ENCODE data around the gene GOLIM4. TPM values are rescaled to one million over a fixed set of nuclear protein-coding genes. Genes with fewer than 3 reads are reported as not detected.

Gene GOLIM4
- total and polyA plus RNA-seq, 2 experiments from 2014 or later, result 34.4 to 50.5 TPM

GRCh38 chr3:168006584-168006983, 89.1 kb downstream of the GOLIM4 start (continued):
- TF ChIP-seq CTCF (conservative IDR thresholded peaks at IDR 0.05; ENCODE audit: low read depth in 2 of 2), result no peak

GRCh38 chr3:168003911-168004310, 91.8 kb downstream of the GOLIM4 start:
- H3K9me2 ChIP-seq (ENCODE audit: insufficient read depth), result no peaks in the 10 kb centered on the region
- TF ChIP-seq EZH2 (IDR thresholded peaks at IDR 0.05; ENCODE audit: low read depth, unreplicated experiment) (no peak), ZNF114 (CRISPR knock-in tag; IDR thresholded peaks at IDR 0.05) (no peak), STAT1 (IDR thresholded peaks at IDR 0.05; ENCODE audit: unreplicated experiment) (no peak), ZNF331 (CRISPR knock-in tag; IDR thresholded peaks at IDR 0.05; ENCODE audit: low read depth) (no peak), NANOG (IDR thresholded peaks at IDR 0.05; ENCODE audit: borderline replicate concordance) (no peak), CREB1 (CRISPR knock-in tag; IDR thresholded peaks at IDR 0.05; ENCODE audit: low read depth) (no peak), EZH2phosphoT487 (IDR thresholded peaks at IDR 0.05; ENCODE audit: unreplicated experiment) (no peak), JUNB (IDR thresholded peaks at IDR 0.05; ENCODE audit: unreplicated experiment) (no peak), ETS1 (IDR thresholded peaks at IDR 0.05) (no peak)
- TF ChIP-seq, protein P1, sequence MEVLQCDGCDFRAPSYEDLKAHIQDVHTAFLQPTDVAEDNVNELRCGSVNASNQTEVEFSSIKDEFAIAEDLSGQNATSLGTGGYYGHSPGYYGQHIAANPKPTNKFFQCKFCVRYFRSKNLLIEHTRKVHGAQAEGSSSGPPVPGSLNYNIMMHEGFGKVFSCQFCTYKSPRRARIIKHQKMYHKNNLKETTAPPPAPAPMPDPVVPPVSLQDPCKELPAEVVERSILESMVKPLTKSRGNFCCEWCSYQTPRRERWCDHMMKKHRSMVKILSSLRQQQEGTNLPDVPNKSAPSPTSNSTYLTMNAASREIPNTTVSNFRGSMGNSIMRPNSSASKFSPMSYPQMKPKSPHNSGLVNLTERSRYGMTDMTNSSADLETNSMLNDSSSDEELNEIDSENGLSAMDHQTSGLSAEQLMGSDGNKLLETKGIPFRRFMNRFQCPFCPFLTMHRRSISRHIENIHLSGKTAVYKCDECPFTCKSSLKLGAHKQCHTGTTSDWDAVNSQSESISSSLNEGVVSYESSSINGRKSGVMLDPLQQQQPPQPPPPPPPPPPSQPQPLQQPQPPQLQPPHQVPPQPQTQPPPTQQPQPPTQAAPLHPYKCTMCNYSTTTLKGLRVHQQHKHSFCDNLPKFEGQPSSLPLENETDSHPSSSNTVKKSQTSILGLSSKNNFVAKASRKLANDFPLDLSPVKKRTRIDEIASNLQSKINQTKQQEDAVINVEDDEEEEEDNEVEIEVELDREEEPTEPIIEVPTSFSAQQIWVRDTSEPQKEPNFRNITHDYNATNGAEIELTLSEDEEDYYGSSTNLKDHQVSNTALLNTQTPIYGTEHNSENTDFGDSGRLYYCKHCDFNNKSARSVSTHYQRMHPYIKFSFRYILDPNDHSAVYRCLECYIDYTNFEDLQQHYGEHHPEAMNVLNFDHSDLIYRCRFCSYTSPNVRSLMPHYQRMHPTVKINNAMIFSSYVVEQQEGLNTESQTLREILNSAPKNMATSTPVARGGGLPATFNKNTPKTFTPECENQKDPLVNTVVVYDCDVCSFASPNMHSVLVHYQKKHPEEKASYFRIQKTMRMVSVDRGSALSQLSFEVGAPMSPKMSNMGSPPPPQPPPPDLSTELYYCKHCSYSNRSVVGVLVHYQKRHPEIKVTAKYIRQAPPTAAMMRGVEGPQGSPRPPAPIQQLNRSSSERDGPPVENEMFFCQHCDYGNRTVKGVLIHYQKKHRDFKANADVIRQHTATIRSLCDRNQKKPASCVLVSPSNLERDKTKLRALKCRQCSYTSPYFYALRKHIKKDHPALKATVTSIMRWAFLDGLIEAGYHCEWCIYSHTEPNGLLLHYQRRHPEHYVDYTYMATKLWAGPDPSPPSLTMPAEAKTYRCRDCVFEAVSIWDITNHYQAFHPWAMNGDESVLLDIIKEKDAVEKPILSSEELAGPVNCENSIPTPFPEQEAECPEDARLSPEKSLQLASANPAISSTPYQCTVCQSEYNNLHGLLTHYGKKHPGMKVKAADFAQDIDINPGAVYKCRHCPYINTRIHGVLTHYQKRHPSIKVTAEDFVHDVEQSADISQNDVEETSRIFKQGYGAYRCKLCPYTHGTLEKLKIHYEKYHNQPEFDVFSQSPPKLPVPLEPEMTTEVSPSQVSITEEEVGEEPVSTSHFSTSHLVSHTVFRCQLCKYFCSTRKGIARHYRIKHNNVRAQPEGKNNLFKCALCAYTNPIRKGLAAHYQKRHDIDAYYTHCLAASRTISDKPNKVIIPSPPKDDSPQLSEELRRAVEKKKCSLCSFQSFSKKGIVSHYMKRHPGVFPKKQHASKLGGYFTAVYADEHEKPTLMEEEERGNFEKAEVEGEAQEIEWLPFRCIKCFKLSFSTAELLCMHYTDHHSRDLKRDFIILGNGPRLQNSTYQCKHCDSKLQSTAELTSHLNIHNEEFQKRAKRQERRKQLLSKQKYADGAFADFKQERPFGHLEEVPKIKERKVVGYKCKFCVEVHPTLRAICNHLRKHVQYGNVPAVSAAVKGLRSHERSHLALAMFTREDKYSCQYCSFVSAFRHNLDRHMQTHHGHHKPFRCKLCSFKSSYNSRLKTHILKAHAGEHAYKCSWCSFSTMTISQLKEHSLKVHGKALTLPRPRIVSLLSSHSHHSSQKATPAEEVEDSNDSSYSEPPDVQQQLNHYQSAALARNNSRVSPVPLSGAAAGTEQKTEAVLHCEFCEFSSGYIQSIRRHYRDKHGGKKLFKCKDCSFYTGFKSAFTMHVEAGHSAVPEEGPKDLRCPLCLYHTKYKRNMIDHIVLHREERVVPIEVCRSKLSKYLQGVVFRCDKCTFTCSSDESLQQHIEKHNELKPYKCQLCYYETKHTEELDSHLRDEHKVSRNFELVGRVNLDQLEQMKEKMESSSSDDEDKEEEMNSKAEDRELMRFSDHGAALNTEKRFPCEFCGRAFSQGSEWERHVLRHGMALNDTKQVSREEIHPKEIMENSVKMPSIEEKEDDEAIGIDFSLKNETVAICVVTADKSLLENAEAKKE (CRISPR knock-in tag; IDR thresholded peaks at IDR 0.05), result no peak
- TF ChIP-seq, protein P2, sequence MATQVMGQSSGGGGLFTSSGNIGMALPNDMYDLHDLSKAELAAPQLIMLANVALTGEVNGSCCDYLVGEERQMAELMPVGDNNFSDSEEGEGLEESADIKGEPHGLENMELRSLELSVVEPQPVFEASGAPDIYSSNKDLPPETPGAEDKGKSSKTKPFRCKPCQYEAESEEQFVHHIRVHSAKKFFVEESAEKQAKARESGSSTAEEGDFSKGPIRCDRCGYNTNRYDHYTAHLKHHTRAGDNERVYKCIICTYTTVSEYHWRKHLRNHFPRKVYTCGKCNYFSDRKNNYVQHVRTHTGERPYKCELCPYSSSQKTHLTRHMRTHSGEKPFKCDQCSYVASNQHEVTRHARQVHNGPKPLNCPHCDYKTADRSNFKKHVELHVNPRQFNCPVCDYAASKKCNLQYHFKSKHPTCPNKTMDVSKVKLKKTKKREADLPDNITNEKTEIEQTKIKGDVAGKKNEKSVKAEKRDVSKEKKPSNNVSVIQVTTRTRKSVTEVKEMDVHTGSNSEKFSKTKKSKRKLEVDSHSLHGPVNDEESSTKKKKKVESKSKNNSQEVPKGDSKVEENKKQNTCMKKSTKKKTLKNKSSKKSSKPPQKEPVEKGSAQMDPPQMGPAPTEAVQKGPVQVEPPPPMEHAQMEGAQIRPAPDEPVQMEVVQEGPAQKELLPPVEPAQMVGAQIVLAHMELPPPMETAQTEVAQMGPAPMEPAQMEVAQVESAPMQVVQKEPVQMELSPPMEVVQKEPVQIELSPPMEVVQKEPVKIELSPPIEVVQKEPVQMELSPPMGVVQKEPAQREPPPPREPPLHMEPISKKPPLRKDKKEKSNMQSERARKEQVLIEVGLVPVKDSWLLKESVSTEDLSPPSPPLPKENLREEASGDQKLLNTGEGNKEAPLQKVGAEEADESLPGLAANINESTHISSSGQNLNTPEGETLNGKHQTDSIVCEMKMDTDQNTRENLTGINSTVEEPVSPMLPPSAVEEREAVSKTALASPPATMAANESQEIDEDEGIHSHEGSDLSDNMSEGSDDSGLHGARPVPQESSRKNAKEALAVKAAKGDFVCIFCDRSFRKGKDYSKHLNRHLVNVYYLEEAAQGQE (IDR thresholded peaks at IDR 0.05; ENCODE audit: unreplicated experiment), result no peak
- DNase-seq (ENCODE audit: low spot score) (no peak), ATAC-seq (no peak)
- no peaks in the 10 kb centered on the region for H4K20me1 ChIP-seq (replicated peaks; ENCODE audit: insufficient read depth)
- H3K4me1 ChIP-seq (ENCODE audit: insufficient read depth), result no peaks in the 10 kb centered on the region
- no peak overlapping the region for H3K27ac ChIP-seq (ENCODE audit: low read depth)
- Mint-ChIP-seq H3K27me3 (ENCODE audit: insufficient read depth, low read depth, poor library complexity) (no peaks in the 10 kb centered on the region), H3K27ac (no peak overlapping the region), H3K4me1 (no peaks in the 10 kb centered on the region), H3K9me3 (no peaks in the 10 kb centered on the region), H3K4me3 (no peak overlapping the region), H3K36me3 (ENCODE audit: low read depth) (no peaks in the 10 kb centered on the region)
- H3F3A ChIP-seq (replicated peaks; ENCODE audit: low read depth), result no peaks in the 10 kb centered on the region
- H3K79me2 ChIP-seq (replicated peaks; ENCODE audit: insufficient read depth), result no peaks in the 10 kb centered on the region
- H3K27me3 ChIP-seq (ENCODE audit: insufficient read depth), result no peaks in the 10 kb centered on the region
- H3K36me3 ChIP-seq (ENCODE audit: insufficient read depth), result no peaks in the 10 kb centered on the region
- no peak overlapping the region for H3K4me2 ChIP-seq
- no peak overlapping the region for H3K4me3 ChIP-seq
- H2AFZ ChIP-seq, result no peak overlapping the region
